ENCODE data around the gene PGM5. TPM values are rescaled to one million over a fixed set of nuclear protein-coding genes. Genes with fewer than 3 reads are reported as not detected.

PGM5 gene
- total RNA-seq, 1 experiment from 2014 or later = 4.2 TPM

DNA sequence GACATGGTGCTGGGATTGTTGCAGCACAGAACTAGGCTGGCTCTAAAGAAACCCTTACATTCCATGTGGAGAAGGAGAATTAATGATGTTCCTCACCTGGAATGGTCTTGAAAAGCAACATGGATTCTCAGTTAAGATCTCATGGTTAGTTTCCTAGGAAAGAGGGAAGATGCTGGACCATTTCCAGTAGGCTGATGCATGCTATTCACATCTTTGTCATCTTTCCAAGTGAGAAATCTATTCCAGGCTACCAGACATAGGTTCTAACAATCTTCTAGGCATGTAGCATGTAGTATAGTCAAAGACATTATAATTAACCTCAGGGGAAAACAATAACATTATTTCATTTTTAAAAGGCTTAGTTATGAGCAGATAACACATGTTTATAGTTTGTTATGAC, 139.9 kb downstream of the PGM5 start:
- H3K4me3 Mint-ChIP-seq (ENCODE audit: unreplicated experiment) = no peak overlapping the region
- no peak for DNase-seq
- Histone ChIP-seq H3K36me3 (ENCODE audit: control insufficient read depth, insufficient read depth, low read length) (no peaks in the 10 kb centered on the region), H3K4me1 (no peaks in the 10 kb centered on the region), H3K9me3 (no peaks in the 10 kb centered on the region), H3K4me3 (ENCODE audit: low read depth, low read length) (no peak overlapping the region), H3K27me3 (replicated peaks; ENCODE audit: control insufficient read depth, insufficient read depth, low read length) (no peaks in the 10 kb centered on the region)
- CTCF ChIA-PET = no interaction called here
- POLR2A ChIA-PET = no interaction called here
- BruUV-seq (replicated peaks) = no TSS peak
- H3K36me3 Mint-ChIP-seq (ENCODE audit: insufficient read depth, unreplicated experiment) = no peaks in the 10 kb centered on the region
- H3K27ac Mint-ChIP-seq (ENCODE audit: unreplicated experiment) = no peak overlapping the region
- H3K9me3 Mint-ChIP-seq (ENCODE audit: unreplicated experiment) = no peaks in the 10 kb centered on the region
- intact Hi-C loops (cut with micrococcal nuclease; ENCODE audit: unreplicated experiment) = no loop called here
- H3K27me3 Mint-ChIP-seq (ENCODE audit: insufficient read depth, unreplicated experiment) = no peaks in the 10 kb centered on the region
- TF ChIP-seq, protein P1, sequence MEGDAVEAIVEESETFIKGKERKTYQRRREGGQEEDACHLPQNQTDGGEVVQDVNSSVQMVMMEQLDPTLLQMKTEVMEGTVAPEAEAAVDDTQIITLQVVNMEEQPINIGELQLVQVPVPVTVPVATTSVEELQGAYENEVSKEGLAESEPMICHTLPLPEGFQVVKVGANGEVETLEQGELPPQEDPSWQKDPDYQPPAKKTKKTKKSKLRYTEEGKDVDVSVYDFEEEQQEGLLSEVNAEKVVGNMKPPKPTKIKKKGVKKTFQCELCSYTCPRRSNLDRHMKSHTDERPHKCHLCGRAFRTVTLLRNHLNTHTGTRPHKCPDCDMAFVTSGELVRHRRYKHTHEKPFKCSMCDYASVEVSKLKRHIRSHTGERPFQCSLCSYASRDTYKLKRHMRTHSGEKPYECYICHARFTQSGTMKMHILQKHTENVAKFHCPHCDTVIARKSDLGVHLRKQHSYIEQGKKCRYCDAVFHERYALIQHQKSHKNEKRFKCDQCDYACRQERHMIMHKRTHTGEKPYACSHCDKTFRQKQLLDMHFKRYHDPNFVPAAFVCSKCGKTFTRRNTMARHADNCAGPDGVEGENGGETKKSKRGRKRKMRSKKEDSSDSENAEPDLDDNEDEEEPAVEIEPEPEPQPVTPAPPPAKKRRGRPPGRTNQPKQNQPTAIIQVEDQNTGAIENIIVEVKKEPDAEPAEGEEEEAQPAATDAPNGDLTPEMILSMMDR (IDR thresholded peaks at IDR 0.05; ENCODE audit: insufficient read depth in 1 of 2, low read depth in 1 of 2, low read length in 1 of 2, severe bottlenecking in 1 of 2, unreplicated experiment in 1 of 2) = no peak
- no peaks in the 10 kb centered on the region for H3K4me1 Mint-ChIP-seq (ENCODE audit: low read depth, unreplicated experiment)

DNA sequence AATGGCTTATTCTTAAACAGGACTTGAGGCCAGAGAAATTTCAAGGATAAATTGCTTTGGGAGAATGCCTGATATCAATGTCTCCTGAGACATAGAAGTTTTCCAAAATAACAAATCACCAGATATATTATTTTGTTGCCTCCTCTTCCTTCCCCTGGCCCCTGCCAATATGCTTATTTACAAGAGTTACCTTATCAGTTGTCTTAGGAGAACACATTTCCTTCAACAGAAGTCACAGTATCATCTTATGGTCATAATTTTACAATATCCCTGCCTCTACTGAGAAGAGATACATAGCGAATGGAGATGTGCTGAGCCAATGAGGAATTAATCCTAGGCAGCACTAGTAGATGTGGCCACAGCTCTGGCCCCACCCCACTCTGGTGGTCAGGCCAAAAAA, 141.2 kb downstream of the PGM5 start:
- Mint-ChIP-seq H3K9me3 (ENCODE audit: unreplicated experiment) (no peaks in the 10 kb centered on the region), H3K27me3 (ENCODE audit: insufficient read depth, unreplicated experiment) (no peaks in the 10 kb centered on the region), H3K27ac (ENCODE audit: unreplicated experiment) (no peak overlapping the region), H3K36me3 (ENCODE audit: insufficient read depth, unreplicated experiment) (no peaks in the 10 kb centered on the region), H3K4me3 (ENCODE audit: unreplicated experiment) (no peak overlapping the region), H3K4me1 (ENCODE audit: low read depth, unreplicated experiment) (no peaks in the 10 kb centered on the region)
- Histone ChIP-seq H3K36me3 (ENCODE audit: control insufficient read depth, insufficient read depth, low read length) (no peaks in the 10 kb centered on the region), H3K27me3 (replicated peaks; ENCODE audit: control insufficient read depth, insufficient read depth, low read length) (no peaks in the 10 kb centered on the region), H3K4me1 (no peaks in the 10 kb centered on the region), H3K9me3 (no peaks in the 10 kb centered on the region), H3K4me3 (ENCODE audit: low read depth, low read length) (no peak overlapping the region)
- TF ChIP-seq, protein P1 (IDR thresholded peaks at IDR 0.05; ENCODE audit: insufficient read depth in 1 of 2, low read depth in 1 of 2, low read length in 1 of 2, severe bottlenecking in 1 of 2, unreplicated experiment in 1 of 2) = no peak
- DNase-seq = no peak
- ChIA-PET POLR2A (no interaction called here), CTCF (no interaction called here)
- intact Hi-C loops (cut with micrococcal nuclease; ENCODE audit: unreplicated experiment) = no loop called here
- no TSS peak for BruUV-seq (replicated peaks)

DNA sequence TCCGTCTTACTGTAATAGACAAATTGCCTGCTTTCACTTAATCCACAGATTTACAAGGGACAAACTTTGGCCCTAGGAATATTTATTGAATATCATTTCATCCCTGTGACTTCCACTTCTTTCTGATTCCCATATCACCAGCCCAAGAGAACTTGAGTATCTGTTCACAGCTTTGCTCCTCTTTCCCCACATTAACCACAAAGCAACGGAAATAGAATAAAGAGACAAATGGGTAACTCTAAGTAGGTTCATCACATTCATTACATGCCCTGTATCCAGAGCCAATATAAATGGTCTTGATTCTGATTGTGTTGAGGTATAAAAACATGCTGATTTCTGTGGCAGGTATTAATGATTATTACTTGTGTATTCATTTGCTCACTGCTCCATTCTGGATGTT, 142.4 kb downstream of the PGM5 start:
- H3K36me3 Mint-ChIP-seq (ENCODE audit: insufficient read depth, unreplicated experiment) = no peaks in the 10 kb centered on the region
- no peak for DNase-seq
- ChIA-PET POLR2A (no interaction called here), CTCF (no interaction called here)
- no peaks in the 10 kb centered on the region for H3K4me1 Mint-ChIP-seq (ENCODE audit: low read depth, unreplicated experiment)
- TF ChIP-seq, protein P1 (IDR thresholded peaks at IDR 0.05; ENCODE audit: insufficient read depth in 1 of 2, low read depth in 1 of 2, low read length in 1 of 2, severe bottlenecking in 1 of 2, unreplicated experiment in 1 of 2) = no peak
- H3K4me3 Mint-ChIP-seq (ENCODE audit: unreplicated experiment) = no peak overlapping the region
- H3K27me3 Mint-ChIP-seq (ENCODE audit: insufficient read depth, unreplicated experiment) = no peaks in the 10 kb centered on the region
- no peaks in the 10 kb centered on the region for H3K9me3 ChIP-seq
- intact Hi-C loops (cut with micrococcal nuclease; ENCODE audit: unreplicated experiment) = no loop called here
- H3K9me3 Mint-ChIP-seq (ENCODE audit: unreplicated experiment) = no peaks in the 10 kb centered on the region
- H3K4me1 ChIP-seq = no peaks in the 10 kb centered on the region
- no TSS peak for BruUV-seq (replicated peaks)
- H3K27ac Mint-ChIP-seq (ENCODE audit: unreplicated experiment) = no peak overlapping the region
- no peak overlapping the region for H3K4me3 ChIP-seq (ENCODE audit: low read depth, low read length)
- no peaks in the 10 kb centered on the region for H3K36me3 ChIP-seq (ENCODE audit: control insufficient read depth, insufficient read depth, low read length)
- H3K27me3 ChIP-seq (replicated peaks; ENCODE audit: control insufficient read depth, insufficient read depth, low read length) = no peaks in the 10 kb centered on the region
